ENCODE results near the gene NUPR1. TPM values are rescaled to one million over a fixed set of nuclear protein-coding genes. Genes with fewer than 3 reads are reported as not detected.
"Not testable (repeated sequence)": the region's sequence is repeated elsewhere in the genome, so short reads cannot be mapped to it uniquely, and the experiment has no call there.

The NUPR1 gene
- total and polyA plus RNA-seq, 2 experiments from 2014 or later: not detected

DNA sequence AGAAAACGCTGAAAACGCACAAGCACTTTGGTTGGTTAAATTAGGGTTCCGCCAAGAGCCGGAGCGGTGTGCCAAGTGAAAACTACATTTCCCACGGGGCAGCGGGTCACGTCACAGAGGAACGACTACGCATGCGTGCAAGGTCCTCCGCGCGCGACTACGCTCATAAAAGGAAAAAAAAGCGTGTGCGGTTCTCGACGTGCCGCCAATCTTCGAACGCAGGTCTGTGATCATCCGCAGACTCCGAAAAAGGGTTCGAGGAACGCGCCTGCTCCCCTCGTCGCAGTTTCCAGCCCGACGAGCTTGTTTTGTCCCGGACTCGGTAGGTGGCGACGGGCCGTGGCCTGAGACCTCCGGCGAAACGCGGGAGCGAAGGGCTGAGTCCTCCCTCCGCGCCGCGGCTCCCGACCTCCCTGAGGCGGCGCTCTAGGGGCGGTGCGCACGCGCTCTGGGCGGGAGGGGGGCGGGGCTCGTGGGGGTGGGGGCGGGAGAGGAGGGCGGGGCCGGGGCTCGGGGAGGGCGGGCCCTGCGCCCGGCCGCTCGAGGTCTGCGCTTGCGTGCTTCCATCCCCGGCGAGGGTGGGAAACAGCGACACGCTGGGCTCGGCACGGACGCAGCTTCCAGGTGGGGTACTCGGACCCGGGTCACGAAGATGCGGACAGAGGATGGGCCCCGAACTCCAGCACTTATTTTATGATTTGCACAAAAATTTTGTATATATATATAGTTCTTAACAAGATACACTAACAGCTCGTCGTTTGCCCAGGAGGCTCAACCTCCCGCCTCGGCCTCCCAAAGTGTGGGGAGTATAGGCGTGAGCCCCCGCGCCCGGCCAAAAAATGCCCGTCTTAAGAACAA, 15.2 kb upstream of the NUPR1 start, which contains the start of gene SGF29:
TSS of gene SGF29 (plus strand) at position 145 of the 858 bp plus-strand sequence. CDS start 27,150 bp downstream, outside the sequence.
- peak; percentile 94 to 96 for DNase-seq (ENCODE audit: low read depth in 1 of 2, low spot score in 1 of 2)
- TF ChIP-seq, protein P1, sequence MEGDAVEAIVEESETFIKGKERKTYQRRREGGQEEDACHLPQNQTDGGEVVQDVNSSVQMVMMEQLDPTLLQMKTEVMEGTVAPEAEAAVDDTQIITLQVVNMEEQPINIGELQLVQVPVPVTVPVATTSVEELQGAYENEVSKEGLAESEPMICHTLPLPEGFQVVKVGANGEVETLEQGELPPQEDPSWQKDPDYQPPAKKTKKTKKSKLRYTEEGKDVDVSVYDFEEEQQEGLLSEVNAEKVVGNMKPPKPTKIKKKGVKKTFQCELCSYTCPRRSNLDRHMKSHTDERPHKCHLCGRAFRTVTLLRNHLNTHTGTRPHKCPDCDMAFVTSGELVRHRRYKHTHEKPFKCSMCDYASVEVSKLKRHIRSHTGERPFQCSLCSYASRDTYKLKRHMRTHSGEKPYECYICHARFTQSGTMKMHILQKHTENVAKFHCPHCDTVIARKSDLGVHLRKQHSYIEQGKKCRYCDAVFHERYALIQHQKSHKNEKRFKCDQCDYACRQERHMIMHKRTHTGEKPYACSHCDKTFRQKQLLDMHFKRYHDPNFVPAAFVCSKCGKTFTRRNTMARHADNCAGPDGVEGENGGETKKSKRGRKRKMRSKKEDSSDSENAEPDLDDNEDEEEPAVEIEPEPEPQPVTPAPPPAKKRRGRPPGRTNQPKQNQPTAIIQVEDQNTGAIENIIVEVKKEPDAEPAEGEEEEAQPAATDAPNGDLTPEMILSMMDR (IDR thresholded peaks at IDR 0.05; ENCODE audit: low read depth, low read length): peak; percentile 24

DNA sequence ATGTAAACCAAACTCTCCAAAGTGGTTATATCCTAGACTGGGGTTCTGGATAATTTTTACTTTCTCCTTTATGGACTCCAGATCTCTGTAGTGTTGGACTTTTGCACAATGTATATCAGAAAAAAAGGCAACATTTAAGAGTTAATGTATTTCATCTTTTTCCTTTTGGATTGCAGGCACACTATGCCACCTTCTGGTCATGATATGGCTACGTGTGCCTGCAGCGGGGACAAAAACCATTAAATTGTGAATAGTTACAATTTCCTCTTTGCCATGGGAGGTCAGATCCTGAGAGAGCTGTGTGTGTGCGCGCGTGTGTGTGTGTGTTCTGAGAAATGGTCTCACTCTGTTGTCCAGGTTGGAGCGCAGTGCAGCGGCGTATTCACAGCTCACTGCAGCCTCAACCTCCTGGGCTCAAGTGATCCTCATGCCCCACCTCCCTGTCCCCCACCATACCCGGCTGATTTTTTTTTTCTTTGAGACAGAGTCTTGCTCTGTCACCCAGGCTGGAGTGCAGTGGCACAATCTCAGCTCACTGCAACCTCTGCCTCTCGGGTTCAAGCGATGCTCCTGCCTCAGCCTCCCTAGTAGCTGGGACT, 10.6 kb upstream of the NUPR1 start:
- Histone ChIP-seq H3K4me3 (no peak overlapping the region), H3K4me1 (ENCODE audit: low read depth) (peaks cover under 1% of the 10 kb centered on the region), H3K36me3 (no peaks in the 10 kb centered on the region), H3K27me3 (no peaks in the 10 kb centered on the region), H3K27ac (no peak overlapping the region), H3K9me3 (ENCODE audit: low read depth) (no peaks in the 10 kb centered on the region)
- TF ChIP-seq, protein P1 (IDR thresholded peaks at IDR 0.05; ENCODE audit: low read depth, low read length): peak; percentile 60
- DNase-seq (ENCODE audit: low read depth in 1 of 2, low spot score in 1 of 2): peak in 1 of 2 donors; percentile 68

More for the DNA sequence above, 15.2 kb upstream of the NUPR1 start, which contains the start of gene SGF29:
- H3K9me3 ChIP-seq (ENCODE audit: low read depth): no peaks in the 10 kb centered on the region
- H3K27me3 ChIP-seq: no peaks in the 10 kb centered on the region
- peak within 1 kb of the TSS; percentile 99 for H3K27ac ChIP-seq
- H3K4me1 ChIP-seq (ENCODE audit: low read depth): peaks cover 3% of the 10 kb centered on the region
- no peaks in the 10 kb centered on the region for H3K36me3 ChIP-seq
- H3K4me3 ChIP-seq: peak within 1 kb of the TSS; percentile 67

DNA sequence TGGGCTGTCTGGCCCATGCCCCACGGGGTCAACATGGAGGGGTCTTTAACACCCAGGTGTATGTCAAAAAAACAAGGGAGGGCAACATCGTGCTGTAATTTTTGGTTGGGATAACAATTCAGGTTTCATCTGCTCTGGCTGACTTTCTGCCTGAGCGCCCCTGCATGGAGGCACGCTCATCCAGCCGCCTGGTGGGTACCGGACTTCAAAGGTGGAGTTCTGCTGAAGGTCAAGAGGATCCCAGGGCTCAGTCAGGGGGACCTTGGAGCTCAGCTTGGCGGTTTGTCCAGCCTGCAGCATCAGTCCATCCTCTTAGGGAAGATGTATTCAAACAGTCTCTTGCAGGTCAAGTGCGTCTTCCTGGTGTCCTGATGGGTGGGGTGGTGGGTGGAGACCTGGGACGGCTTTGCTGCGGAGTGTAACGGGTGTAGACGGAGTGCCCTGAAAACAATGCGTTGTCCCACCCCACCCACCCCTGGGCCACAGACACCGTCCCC, 9.6 kb upstream of the NUPR1 start:
- no peak overlapping the region for H3K27ac ChIP-seq
- H3K9me3 ChIP-seq (ENCODE audit: low read depth): no peaks in the 10 kb centered on the region
- no peak overlapping the region for H3K4me3 ChIP-seq
- H3K36me3 ChIP-seq: no peaks in the 10 kb centered on the region
- no peaks in the 10 kb centered on the region for H3K4me1 ChIP-seq (ENCODE audit: low read depth)
- no peak for DNase-seq (ENCODE audit: low read depth in 1 of 2, low spot score in 1 of 2)
- TF ChIP-seq, protein P1 (IDR thresholded peaks at IDR 0.05; ENCODE audit: low read depth, low read length): no peak
- H3K27me3 ChIP-seq: no peaks in the 10 kb centered on the region

DNA sequence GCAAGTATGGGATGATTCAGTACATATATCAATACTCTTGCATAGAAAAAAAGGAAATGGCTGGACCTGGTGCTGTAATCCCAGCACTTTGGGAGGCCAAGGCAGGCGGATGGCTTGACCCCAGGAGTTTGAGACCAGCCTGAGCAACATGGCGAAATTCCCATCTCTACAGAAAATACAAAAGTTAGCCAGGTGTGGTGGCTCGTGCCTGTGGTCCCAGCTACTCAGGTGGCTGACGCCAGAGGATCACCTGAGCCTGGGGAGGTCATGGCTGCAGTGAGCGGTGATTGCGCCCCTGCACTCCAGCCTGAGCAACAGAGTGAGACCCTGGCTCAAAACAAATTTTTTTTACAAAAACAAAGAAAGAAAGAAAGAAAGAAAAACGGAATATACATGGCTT, 7.9 kb upstream of the NUPR1 start:
- DNase-seq (ENCODE audit: low read depth in 1 of 2, low spot score in 1 of 2): no peak
- no peaks in the 10 kb centered on the region for H3K4me1 ChIP-seq (ENCODE audit: low read depth)
- no peaks in the 10 kb centered on the region for H3K27me3 ChIP-seq
- no peak overlapping the region for H3K27ac ChIP-seq
- H3K36me3 ChIP-seq: no peaks in the 10 kb centered on the region
- no peak overlapping the region for H3K4me3 ChIP-seq
- TF ChIP-seq, protein P1 (IDR thresholded peaks at IDR 0.05; ENCODE audit: low read depth, low read length): no peak
- no peaks in the 10 kb centered on the region for H3K9me3 ChIP-seq (ENCODE audit: low read depth)

DNA sequence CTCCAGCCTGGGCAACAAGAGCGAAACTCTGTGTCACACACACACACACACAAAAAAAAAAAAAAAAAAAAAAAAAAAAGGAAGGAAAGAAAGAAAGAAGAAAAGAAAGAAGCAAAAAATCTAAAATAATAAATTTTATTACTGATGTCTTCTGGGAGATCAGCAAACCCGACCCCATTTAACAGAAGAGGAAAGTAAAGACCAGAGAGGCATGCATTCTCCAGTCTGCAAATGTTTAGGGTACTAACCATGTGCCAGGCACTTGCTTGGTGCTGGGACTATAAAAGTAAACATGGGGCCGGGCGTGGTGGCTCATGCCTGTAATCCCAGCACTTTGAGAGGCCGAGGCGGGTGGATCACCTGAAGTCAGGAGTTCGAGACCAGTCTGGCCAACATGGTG, 7.2 kb upstream of the NUPR1 start:
- DNase-seq (ENCODE audit: low read depth in 1 of 2, low spot score in 1 of 2); H3K4me1 ChIP-seq (ENCODE audit: low read depth); H3K4me3 ChIP-seq; H3K9me3 ChIP-seq (ENCODE audit: low read depth); H3K27ac ChIP-seq; H3K36me3 ChIP-seq; H3K27me3 ChIP-seq: not testable (repeated sequence)

DNA sequence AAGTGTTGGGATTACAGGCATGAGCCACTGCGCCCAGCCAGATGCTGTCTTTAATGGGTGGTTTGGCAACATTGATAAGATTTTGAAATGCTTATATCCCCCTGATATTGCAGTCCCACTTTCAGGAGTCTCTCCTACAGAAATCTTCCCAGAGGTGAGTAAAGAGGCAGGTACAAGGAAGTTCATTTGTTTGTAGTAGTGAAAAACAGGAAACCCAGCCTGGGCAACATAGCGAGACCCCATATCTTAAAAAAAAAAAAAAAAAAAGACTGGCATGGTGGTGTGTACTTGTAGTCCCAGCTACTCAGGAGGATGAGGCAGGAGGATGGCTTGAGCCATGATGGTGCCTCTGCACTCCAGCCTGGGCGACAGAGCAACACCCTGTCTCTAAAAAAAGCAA, 6.2 kb upstream of the NUPR1 start:
- H3K27me3 ChIP-seq: no peaks in the 10 kb centered on the region
- no peak for DNase-seq (ENCODE audit: low read depth in 1 of 2, low spot score in 1 of 2)
- no peak overlapping the region for H3K4me3 ChIP-seq
- no peaks in the 10 kb centered on the region for H3K4me1 ChIP-seq (ENCODE audit: low read depth)
- no peaks in the 10 kb centered on the region for H3K36me3 ChIP-seq
- H3K27ac ChIP-seq: no peak overlapping the region
- H3K9me3 ChIP-seq (ENCODE audit: low read depth): no peaks in the 10 kb centered on the region
- TF ChIP-seq, protein P1 (IDR thresholded peaks at IDR 0.05; ENCODE audit: low read depth, low read length): no peak
